HG02938 (cell line): Measurements from ENCODE around the gene ASAP2.

Experiments
- ATAC-seq: cut with Tn5 transposase; IDR thresholded peaks from one replicate; pipeline ENCODE4 v1.9.1; 2021; ENCODE audit warnings: mild to moderate bottlenecking, moderate library complexity; ENCODE audit not compliant: unreplicated experiment

ASAP2 gene

GRCh38 chr2:9291866-9292265, 85.3 kb downstream of the ASAP2 start:
- ATAC-seq: no peak

DNA sequence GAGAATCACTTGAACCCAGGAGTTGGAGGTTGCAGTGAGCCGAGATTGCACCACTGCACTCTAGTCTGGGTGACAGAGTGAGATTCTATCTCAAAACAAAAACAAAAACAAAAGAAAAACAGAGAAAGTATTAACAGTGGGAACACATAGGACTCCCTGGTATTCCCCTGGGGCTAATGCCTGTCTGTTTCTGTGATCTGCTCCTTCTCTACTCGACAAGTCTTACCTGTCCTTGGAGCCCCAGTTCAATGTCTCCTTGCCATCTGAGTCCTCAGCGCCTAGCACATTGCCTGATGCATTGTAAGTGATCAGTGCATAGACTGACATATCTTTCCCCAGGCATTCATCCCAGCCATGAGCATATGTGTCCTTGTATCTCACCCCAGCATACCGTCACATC, 85.8 kb downstream of the ASAP2 start:
- no peak for ATAC-seq

DNA sequence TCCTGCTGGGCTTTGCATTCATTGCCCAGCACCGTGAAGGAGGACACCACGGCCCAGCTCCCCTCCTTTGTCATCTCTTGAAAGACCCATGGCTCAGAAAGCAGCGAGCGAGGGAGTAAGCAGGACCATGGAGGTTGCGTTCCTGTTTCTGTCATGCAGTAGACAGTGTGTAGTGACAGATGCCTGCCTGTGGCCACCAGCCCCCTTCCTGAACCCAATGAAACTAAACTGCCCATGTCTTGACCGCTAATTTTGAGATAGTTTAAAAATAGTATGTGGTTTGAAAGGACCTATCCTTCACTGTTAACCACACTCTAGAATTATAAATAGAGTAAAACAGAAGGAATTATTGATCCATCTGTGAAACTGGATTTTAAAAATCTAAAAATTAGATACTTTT, 88.2 kb downstream of the ASAP2 start:
- no peak for ATAC-seq

GRCh38 chr2:9296559-9296958, 89.9 kb downstream of the ASAP2 start:
- ATAC-seq: no peak

GRCh38 chr2:9297156-9297555, 90.5 kb downstream of the ASAP2 start:
- no peak for ATAC-seq

GRCh38 chr2:9297807-9298206, 91.2 kb downstream of the ASAP2 start:
- no peak for ATAC-seq

DNA sequence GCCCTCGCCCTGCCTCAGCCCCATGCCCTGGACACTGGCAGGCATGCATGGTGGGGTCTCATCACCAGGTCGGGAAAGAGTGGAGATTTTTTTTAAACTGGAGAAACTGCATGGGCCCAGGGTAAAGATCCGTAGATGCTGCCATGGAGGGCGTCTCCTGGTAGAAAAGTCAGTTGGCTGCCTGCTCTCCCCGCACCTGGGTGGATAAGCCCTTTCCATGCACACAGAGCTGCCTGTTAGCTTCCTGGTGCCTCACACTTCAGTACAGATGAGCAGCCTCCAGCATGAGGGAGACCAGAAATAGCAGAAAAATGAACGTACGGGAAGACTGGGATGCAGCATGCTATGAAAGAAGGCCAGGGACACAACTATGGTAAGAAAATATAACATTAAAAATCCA, 92.0 kb downstream of the ASAP2 start:
- no peak for ATAC-seq

- ATAC-seq: no peak
Observed at GRCh38 chr2:9299161-9300100, 92.8 kb downstream of the ASAP2 start.

DNA sequence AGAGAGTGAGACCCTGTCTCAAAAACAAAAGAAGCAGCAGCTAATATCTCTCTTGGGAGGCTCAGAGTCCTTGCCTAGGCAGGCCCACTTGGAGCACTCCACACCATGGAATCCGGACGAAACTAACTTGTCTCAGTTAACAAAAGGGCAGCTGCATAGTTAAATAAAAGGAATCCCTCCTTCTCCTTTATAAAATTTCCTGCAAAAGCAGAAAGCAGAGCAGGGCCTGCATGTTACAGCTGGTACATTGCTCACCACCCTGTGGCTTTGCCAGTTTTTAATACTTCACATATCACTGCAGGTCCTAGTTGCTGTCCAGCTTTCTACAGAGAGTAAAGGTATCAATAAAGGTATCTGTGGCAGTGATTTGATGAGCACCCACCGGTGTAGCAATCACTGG, 93.6 kb downstream of the ASAP2 start:
- no peak for ATAC-seq

GRCh38 chr2:9300829-9301453, 94.3 kb downstream of the ASAP2 start:
- no peak for ATAC-seq

GRCh38 chr2:9302755-9303154, 96.1 kb downstream of the ASAP2 start:
- ATAC-seq: no peak

DNA sequence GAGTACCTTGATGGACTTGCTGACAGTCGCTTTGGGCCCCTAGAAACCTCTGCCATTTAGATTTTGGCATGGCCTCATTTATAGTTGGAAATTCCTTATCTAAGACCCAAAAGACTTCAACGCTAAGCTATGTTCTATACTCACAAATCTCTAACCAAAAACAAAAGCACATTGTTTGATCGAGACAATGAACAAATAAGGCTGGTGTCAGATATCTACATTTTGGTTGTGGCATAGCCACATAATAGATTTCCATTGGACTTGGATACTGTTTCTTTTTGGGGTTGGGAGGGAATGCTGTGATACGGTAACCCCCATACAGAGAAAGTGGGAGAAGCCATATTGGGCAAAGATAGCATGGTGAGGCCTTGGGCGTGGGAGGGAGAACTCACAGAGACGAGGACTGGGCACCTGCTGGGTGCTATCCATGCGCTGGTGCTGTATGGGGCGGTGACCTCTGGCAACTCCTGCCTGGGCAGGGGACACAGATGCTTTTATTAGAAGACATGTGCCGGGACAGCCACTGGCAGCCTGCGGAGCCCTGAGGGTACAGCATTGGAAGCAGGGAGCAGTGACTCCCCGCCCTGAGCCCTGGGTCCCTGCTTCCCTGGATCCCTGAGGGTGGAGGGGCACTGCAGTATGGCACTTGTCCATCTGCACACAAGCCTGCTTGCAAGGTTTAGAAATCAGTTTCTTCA, 97.1 kb downstream of the ASAP2 start:
- ATAC-seq: no peak

DNA sequence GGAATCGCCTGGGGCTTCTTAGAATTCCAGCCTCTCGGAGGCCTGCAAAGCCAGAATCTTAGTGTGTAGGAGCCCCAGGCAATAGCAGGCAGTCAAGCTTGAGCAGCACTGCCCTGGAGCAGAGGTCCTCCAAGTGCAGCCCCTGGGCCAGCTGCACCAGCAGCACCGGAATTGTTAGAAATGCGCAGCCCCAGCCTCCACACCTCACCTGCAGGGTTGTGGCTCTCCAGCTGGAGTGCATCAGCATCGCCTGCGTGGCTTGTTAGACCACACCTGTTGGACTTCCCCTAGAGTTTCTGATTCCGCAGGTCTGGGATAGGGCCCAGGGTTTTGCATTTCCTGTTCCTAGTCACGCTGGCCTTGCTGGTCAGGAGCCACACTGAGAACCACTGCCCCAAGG, 100.3 kb downstream of the ASAP2 start:
- no peak for ATAC-seq

GRCh38 chr2:9307535-9307934, 100.9 kb downstream of the ASAP2 start:
- no peak for ATAC-seq

DNA sequence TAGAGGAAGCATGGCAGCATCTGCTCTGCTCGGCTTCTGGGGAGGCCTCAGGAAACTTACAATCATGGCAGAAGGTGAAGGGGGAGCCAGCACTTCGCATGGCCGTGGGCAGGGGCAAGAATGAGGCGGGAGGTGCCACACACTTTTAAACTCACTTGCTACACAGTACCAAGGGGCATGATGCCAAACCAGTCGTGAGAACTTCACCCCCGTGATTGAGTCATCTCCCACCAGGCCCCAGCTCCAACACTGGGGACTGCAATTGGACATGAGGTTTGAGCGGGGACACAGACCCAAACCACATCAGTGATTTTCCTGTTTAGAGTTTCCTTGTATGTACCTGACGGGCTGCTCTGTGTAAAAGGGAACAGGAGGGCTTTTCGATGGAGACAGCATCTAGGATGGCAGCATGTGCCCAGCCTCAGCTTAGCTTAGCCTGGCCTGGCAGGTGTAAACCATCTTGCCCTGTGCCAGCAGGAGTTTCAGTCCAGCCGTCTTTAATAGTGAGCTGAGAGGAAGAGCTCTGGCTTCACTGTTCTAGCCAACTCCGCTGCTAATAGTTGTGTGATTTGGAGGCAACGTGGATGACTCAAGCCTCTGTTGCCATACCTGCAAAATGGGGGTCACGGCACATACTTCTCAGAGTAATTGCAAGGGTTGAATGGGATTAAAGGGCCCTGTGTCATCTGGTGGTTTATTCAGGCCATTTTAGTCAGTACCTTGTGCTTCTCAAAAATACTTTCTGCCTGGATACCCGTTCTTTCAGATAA, 101.8 kb downstream of the ASAP2 start:
- ATAC-seq: no peak

GRCh38 chr2:9309147-9309546, 102.5 kb downstream of the ASAP2 start:
- ATAC-seq: no peak

GRCh38 chr2:9310377-9310776, 103.8 kb downstream of the ASAP2 start:
- no peak for ATAC-seq

GRCh38 chr2:9310798-9311197, 104.2 kb downstream of the ASAP2 start:
- ATAC-seq: no peak

- no peak for ATAC-seq
Observed at GRCh38 chr2:9311488-9311887, 104.9 kb downstream of the ASAP2 start.

GRCh38 chr2:9312591-9312990, 106.0 kb downstream of the ASAP2 start:
- ATAC-seq: no peak

DNA sequence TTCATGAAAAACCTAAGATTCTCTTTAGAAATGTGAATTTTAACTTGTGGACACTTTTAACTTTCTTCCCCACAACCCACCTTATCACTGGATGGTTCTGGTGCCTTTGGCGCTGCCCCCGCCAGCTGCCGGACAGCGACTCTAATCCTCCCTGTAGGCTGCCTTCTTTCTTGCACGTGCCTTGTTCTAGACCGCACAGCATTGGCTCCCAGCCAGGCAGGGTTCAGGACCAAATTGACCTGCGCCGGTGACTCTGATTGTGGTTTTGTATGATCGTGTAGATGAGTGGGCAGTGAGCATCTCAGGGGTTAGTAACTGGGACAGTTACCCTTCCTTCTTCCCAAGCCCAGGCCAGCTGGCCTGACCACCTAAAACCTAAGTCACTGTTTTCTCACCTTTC, 106.8 kb downstream of the ASAP2 start:
- no peak for ATAC-seq
